CD4-positive, alpha-beta T cell (primary cell): ENCODE measurements around the gene VWA3B. TPM values are rescaled to one million over a fixed set of nuclear protein-coding genes. Genes with fewer than 3 reads are reported as not detected.

Experiments
- ATAC-seq: fragments of 200-7000 bp; cut with Tn5 transposase; one replicate; pipeline ENCODE4 v1.10.0; 2022; ENCODE audit warnings: mild to moderate bottlenecking; ENCODE audit not compliant: poor library complexity
- CTCF ChIA-PET: fragments of 350-600 bp; sonication (Branson Sonifier 250); formaldehyde crosslinking; loops from one replicate; lab custom pipeline; 2021; ENCODE audit warnings: antibody characterized with exemption, inconsistent platforms; lab: Charles Lee
- POLR2A ChIA-PET: fragments of 350-600 bp; sonication (Branson Sonifier 250); formaldehyde crosslinking; loops from one replicate; lab custom pipeline; 2021; ENCODE audit warnings: antibody characterized with exemption, inconsistent platforms; lab: Charles Lee
- DNase-seq, 14 experiments: peaks; one replicate each; pipeline ENCODE4 v3.0.0-alpha.2; 2013 to 2020; ENCODE audit warnings: mixed read lengths in 2 of 14
- H3K27ac ChIP-seq, 2 donors: one replicate each; pipeline versions ENCODE4 v1.5.1 to v1.7.0; 2013; ENCODE audit warnings: low read length in 2 of 2, low read depth in 1 of 2, mild to moderate bottlenecking in 1 of 2
- H3K27me3 ChIP-seq, 2 experiments: 1 replicate in 1 of 2; 2 replicates in 1 of 2; pipeline versions ENCODE4 v1.6.1 to v1.7.0; 2013; ENCODE audit warnings: low read length in 2 of 2, control low read depth in 1 of 2, mild to moderate bottlenecking in 1 of 2, moderate library complexity in 1 of 2; ENCODE audit not compliant: insufficient read depth in 2 of 2, control insufficient read depth in 1 of 2
- H3K36me3 ChIP-seq: one replicate; pipeline ENCODE4 v1.6.1; 2013; ENCODE audit warnings: low read length, control low read depth; ENCODE audit not compliant: insufficient read depth
- H3K4me1 ChIP-seq: one replicate; pipeline ENCODE4 v1.6.1; 2013; ENCODE audit warnings: low read length, control low read depth; ENCODE audit not compliant: insufficient read depth
- H3K4me3 ChIP-seq: one replicate; pipeline ENCODE4 v1.5.1; 2013; ENCODE audit warnings: mild to moderate bottlenecking, low read length, moderate library complexity
- H3K9me3 ChIP-seq, 2 experiments: 1 replicate in 1 of 2; 2 replicates in 1 of 2; pipeline versions ENCODE4 v1.6.1 to v1.7.0; 2013; ENCODE audit warnings: low read length in 2 of 2, mild to moderate bottlenecking in 2 of 2, control low read depth in 1 of 2, moderate library complexity in 1 of 2; ENCODE audit not compliant: control insufficient read depth in 1 of 2, insufficient read depth in 1 of 2
- H3K27ac Mint-ChIP-seq: one replicate; pipeline ENCODE4 v1.8.0; 2020; ENCODE audit warnings: mixed read lengths
- H3K27me3 Mint-ChIP-seq: one replicate; pipeline ENCODE4 v1.8.0; 2021; ENCODE audit warnings: mixed read lengths
- H3K36me3 Mint-ChIP-seq: one replicate; pipeline ENCODE4 v1.8.0; 2021; ENCODE audit warnings: low read depth, mixed read lengths
- H3K4me1 Mint-ChIP-seq: one replicate; pipeline ENCODE4 v1.8.0; 2021; ENCODE audit warnings: low read depth, mixed read lengths
- H3K4me3 Mint-ChIP-seq: one replicate; pipeline ENCODE4 v1.8.0; 2020; ENCODE audit warnings: mild to moderate bottlenecking, mixed read lengths
- H3K9me3 Mint-ChIP-seq: one replicate; pipeline ENCODE4 v1.8.0; 2020; ENCODE audit warnings: mixed read lengths
- CTCF ChIP-seq: fragments of 200-600 bp; IDR thresholded peaks from one replicate; pipeline ENCODE4 v1.8.0; 2022; ENCODE audit warnings: antibody characterized with exemption, mild to moderate bottlenecking
- intact Hi-C, 2 experiments: fragments of 100-400 bp; cut with DNase I in 1 of 2; cut with micrococcal nuclease in 1 of 2; formaldehyde crosslinking; loops; one replicate each; pipeline versions ENCODE4 v1.15.1 to v1.9.0; 2023 to 2025; cut with DNase I, micrococcal nuclease
- total RNA-seq, 174 experiments: library from RNA in 2 of 174; stranded (reverse) in 2 of 174; gene quantifications; one replicate each; pipeline ENCODE4 v1.2.3 and lab custom pipeline; 2021 to 2026

Gene VWA3B
- total RNA-seq, 2 experiments from 2014 or later = not detected

- Histone ChIP-seq H3K4me3 (no peak overlapping the region), H3K27ac (no peak overlapping the region), H3K27me3 (peaks cover 0 to 8% of the 10 kb centered on the region in 2 experiments), H3K9me3 (peaks cover 0 to 9% of the 10 kb centered on the region in 2 experiments), H3K4me1 (no peaks in the 10 kb centered on the region), H3K36me3 (no peaks in the 10 kb centered on the region)
- ChIA-PET CTCF (no interaction called here), POLR2A (no interaction called here)
- intact Hi-C loops = no loop called here
- H3K27ac Mint-ChIP-seq = no peak overlapping the region
- ATAC-seq = no peak
- H3K9me3 Mint-ChIP-seq = peaks cover 15% of the 10 kb centered on the region
- H3K4me3 Mint-ChIP-seq = no peak overlapping the region
- no peaks in the 10 kb centered on the region for H3K4me1 Mint-ChIP-seq
- no peak for DNase-seq
- H3K36me3 Mint-ChIP-seq = no peaks in the 10 kb centered on the region
- no peak for TF ChIP-seq CTCF
- H3K27me3 Mint-ChIP-seq = peaks cover 29% of the 10 kb centered on the region
These were observed 21.1 kb downstream of the VWA3B start for GRCh38 chr2:98108110-98108509.

GRCh38 chr2:98110741-98111140, 23.8 kb downstream of the VWA3B start:
- H3K4me1 Mint-ChIP-seq = no peaks in the 10 kb centered on the region
- TF ChIP-seq CTCF = no peak
- POLR2A ChIA-PET = no interaction called here
- ATAC-seq (no peak), DNase-seq (no peak)
- intact Hi-C loops = no loop called here
- no peak overlapping the region for H3K4me3 ChIP-seq
- CTCF ChIA-PET = no interaction called here
- peaks cover 19% of the 10 kb centered on the region for H3K9me3 Mint-ChIP-seq
- H3K27ac Mint-ChIP-seq = no peak overlapping the region
- H3K4me3 Mint-ChIP-seq = no peak overlapping the region
- H3K27me3 ChIP-seq = peaks cover 8% of the 10 kb centered on the region in 2 experiments
- H3K9me3 ChIP-seq = peaks cover 0 to 8% of the 10 kb centered on the region in 2 experiments
- H3K36me3 ChIP-seq = no peaks in the 10 kb centered on the region
- peaks cover 51% of the 10 kb centered on the region for H3K27me3 Mint-ChIP-seq
- H3K36me3 Mint-ChIP-seq = no peaks in the 10 kb centered on the region
- no peaks in the 10 kb centered on the region for H3K4me1 ChIP-seq
- no peak overlapping the region for H3K27ac ChIP-seq

GRCh38 chr2:98114643-98115330, 27.8 kb downstream of the VWA3B start:
- peaks cover 0 to 8% of the 10 kb centered on the region in 2 experiments for H3K9me3 ChIP-seq
- POLR2A ChIA-PET = no interaction called here
- intact Hi-C loops = no loop called here
- no peak overlapping the region for H3K4me3 Mint-ChIP-seq
- H3K4me1 ChIP-seq = no peaks in the 10 kb centered on the region
- TF ChIP-seq CTCF = no peak
- H3K4me1 Mint-ChIP-seq = no peaks in the 10 kb centered on the region
- H3K4me3 ChIP-seq = no peak overlapping the region
- H3K27ac ChIP-seq = no peak overlapping the region
- H3K36me3 ChIP-seq = no peaks in the 10 kb centered on the region
- no peak overlapping the region for H3K27ac Mint-ChIP-seq
- no peak for DNase-seq
- H3K27me3 ChIP-seq = peaks cover 8% of the 10 kb centered on the region in 2 experiments
- H3K36me3 Mint-ChIP-seq = no peaks in the 10 kb centered on the region
- H3K27me3 Mint-ChIP-seq = peaks cover 64% of the 10 kb centered on the region
- H3K9me3 Mint-ChIP-seq = peaks cover 19% of the 10 kb centered on the region
- CTCF ChIA-PET = no interaction called here
- ATAC-seq = no peak
